ENCODE measurements around the gene ZNF431.
"Not testable (repeated sequence)": the region's sequence is repeated elsewhere in the genome, so short reads cannot be mapped to it uniquely, and the experiment has no call there.

The ZNF431 gene

GRCh38 chr19:21141787-21142464 is at the start of gene ZNF431:
Gene ZNF431, plus strand, starts transcription at chr19:21142040. Its CDS starts 144 bp downstream, at chr19:21142184.
- DNase-seq (ENCODE audit: low read depth in 2 of 2, low spot score in 1 of 2): peak; percentile 75 to 76

DNA sequence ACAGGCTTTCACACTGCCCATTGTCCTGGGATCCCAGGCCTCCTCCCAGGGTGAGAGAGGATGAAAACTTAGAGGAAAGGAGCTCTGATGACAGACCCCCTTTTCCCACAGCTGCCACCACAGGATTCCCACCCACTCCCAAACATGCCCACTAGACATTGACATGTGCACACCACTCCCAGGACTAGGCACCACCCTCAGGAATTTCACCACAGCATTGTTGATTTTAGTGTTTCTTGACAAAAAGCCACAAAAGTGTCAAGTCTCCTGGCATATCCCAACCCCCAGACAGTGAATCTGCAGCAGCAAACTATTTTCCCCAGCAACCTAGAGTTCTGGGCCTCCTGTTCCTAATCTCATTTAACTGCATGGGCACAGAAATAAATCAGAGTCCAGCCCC is 49.7 kb upstream of the ZNF431 start:
- DNase-seq (ENCODE audit: low read depth in 2 of 2, low spot score in 1 of 2): no peak

GRCh38 chr19:21094347-21095025 is 47.4 kb upstream of the ZNF431 start:
- DNase-seq (ENCODE audit: low read depth in 2 of 2, low spot score in 1 of 2): no peak

DNA sequence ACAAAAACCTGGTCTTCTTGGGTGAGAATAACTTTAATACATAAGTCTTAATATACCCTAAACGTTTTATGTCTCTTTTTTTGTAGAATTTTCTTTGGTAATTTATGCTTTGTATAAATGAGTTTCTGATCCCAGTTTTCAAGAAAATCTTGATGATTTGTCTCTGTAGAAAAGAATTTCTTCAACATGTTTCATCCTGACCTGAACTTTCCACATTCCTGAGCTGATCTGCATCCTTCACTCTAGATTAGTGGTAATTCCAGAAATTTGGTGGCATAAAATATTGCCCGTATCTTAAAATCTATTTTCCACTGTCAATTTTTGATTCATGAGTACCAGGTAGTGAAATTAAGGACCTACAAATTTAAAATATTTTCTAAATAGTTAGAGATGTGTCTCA is 43.5 kb upstream of the ZNF431 start:
- DNase-seq (ENCODE audit: low read depth in 2 of 2, low spot score in 1 of 2): no peak

- no peak for DNase-seq (ENCODE audit: low read depth in 2 of 2, low spot score in 1 of 2)
Observed at GRCh38 chr19:21101521-21102242, 40.2 kb upstream of the ZNF431 start.

DNA sequence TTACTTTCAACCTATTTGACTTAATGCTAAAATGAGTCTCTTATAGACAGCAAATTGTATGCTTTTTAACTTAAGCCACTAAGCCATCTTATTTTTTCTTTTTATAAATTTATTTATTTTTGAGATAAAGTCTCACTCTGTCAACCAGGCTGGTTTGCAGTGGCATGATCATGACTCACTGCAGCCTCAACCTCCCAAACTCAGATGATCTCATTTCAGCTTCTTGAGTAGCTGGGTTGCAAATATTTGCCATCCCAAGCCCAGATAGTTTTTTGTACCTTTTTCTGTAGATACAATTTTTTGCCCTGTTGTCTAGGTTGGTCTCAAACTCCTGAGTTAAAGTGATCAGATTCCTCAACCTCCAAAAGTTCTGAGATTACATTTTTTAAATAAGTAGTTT is 32.7 kb upstream of the ZNF431 start:
- DNase-seq (ENCODE audit: low read depth in 2 of 2, low spot score in 1 of 2): no peak

DNA sequence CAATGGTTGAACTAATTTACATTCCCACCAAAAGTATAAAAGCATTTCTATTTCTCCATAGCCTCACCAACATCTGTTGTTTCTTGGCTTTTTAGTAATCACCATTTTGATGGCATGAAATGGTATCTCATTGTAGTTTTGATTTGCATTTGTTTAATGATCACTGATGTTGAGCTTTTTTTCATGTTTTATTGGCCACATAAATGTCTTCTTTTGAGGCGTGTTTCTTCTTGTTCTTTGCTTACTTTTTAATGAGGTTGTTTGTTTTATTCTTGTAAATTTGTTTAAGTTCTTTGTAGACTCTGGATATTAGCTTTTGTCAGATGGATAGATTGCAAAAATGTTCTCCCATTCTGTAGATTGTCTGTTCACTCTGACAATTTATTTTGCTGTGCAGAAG is 31.7 kb upstream of the ZNF431 start:
- no peak for DNase-seq (ENCODE audit: low read depth in 2 of 2, low spot score in 1 of 2)

GRCh38 chr19:21115430-21115829 is 26.4 kb upstream of the ZNF431 start:
- DNase-seq (ENCODE audit: low read depth in 2 of 2, low spot score in 1 of 2): no peak

- no peak for DNase-seq (ENCODE audit: low read depth in 2 of 2, low spot score in 1 of 2)
Observed at GRCh38 chr19:21117041-21117907, 24.6 kb upstream of the ZNF431 start.

DNA sequence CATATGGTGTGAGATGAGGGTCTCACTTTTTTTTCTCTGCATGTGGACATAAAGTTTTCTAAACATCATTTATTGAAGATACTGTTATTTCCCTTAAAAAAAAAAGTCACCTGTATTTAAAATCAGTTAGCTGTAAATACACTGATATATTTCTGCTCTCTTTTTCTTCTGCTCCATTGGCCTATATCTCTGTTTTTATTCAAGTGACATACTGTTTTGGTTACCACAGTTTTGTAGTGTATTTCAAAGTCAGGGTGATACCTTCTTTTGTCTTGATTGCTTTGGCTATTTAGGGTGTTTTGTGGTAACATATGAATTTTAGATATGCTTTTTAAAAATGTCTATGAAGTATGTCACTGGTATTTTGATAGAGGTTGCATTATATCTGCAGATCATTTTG is 15.8 kb upstream of the ZNF431 start:
- DNase-seq (ENCODE audit: low read depth in 2 of 2, low spot score in 1 of 2): no peak

DNA sequence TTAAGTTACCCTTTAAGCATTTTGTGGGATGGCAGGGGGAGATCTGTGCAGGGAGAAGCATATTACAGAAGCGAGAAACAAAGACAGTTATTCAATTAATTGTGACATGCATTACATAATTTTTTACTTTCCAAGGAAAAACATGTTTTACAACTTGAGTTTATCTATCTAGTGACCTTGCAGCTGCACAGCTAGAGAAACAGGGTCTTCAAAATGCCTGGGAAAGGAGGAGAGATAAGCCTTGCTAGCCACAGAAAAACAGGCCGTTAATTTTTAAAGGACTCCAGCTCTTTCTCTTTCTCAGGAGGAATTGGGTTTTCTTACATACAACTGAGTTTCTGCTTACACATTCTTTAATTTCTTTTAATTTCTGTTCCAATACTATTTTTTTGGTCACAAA is 14.8 kb upstream of the ZNF431 start:
- no peak for DNase-seq (ENCODE audit: low read depth in 2 of 2, low spot score in 1 of 2)

- DNase-seq (ENCODE audit: low read depth in 2 of 2, low spot score in 1 of 2): no peak
Observed at GRCh38 chr19:21127898-21128297, 13.9 kb upstream of the ZNF431 start.

- DNase-seq (ENCODE audit: low read depth in 2 of 2, low spot score in 1 of 2): no peak
Observed at GRCh38 chr19:21128901-21129698, 12.7 kb upstream of the ZNF431 start.

GRCh38 chr19:21130097-21130775 is 11.6 kb upstream of the ZNF431 start:
- DNase-seq (ENCODE audit: low read depth in 2 of 2, low spot score in 1 of 2): no peak

GRCh38 chr19:21133633-21134032 is 8.2 kb upstream of the ZNF431 start:
- no peak for DNase-seq (ENCODE audit: low read depth in 2 of 2, low spot score in 1 of 2)

- DNase-seq (ENCODE audit: low read depth in 2 of 2, low spot score in 1 of 2): no peak
Observed at GRCh38 chr19:21134934-21135366, 6.9 kb upstream of the ZNF431 start.

- DNase-seq (ENCODE audit: low read depth in 2 of 2, low spot score in 1 of 2): no peak
Observed at GRCh38 chr19:21135433-21135832, 6.4 kb upstream of the ZNF431 start.

DNA sequence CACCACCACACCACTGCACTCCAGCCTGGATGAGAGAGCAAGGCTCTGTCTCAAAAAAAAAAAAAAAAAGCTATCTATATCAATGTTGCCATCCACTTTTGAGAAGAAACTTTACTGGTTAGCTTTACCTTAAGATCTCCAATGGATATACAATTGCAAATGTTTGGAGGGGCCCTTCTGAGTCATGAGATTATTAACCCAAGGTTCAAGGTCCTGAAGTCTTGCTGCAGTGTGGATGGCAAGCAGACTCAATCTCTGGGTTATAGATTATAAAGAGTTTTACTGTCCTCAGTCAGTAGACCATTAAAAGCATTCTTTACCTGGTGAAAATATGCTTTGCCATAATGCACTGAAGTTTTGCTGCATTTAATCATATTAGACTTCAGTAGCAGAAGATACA is 3.7 kb upstream of the ZNF431 start:
- no peak for DNase-seq (ENCODE audit: low read depth in 2 of 2, low spot score in 1 of 2)

GRCh38 chr19:21141006-21141405 is 834 bp upstream of the ZNF431 start:
- not testable (repeated sequence) for DNase-seq (ENCODE audit: low read depth in 2 of 2, low spot score in 1 of 2)

GRCh38 chr19:21143428-21143827 is 1.6 kb downstream of the ZNF431 start:
- DNase-seq (ENCODE audit: low read depth in 2 of 2, low spot score in 1 of 2): no peak

Data from stimulated activated CD8-positive, alpha-beta memory T cell treated with anti-CD3 and anti-CD28 coated beads, Interleukin-4, amount 100 ng/mL, for 4 hours (primary cell).